HCT116 (cell line): ENCODE data around the gene GGCT. TPM values are rescaled to one million over a fixed set of nuclear protein-coding genes. Genes with fewer than 3 reads are reported as not detected.

Experiments used
- ATAC-seq: fragments of 200-7000 bp; cut with Tn5 transposase; 2 replicates; pipeline ENCODE4 v1.9.1; 2020; ENCODE audit warnings: mild to moderate bottlenecking, moderate library complexity
- BruUV-seq: library from RNA; stranded (reverse); fragments of 400-500 nt; replicated peaks from 2 replicates; lab custom pipeline; 2021; lab: Mats Ljungman, UMichigan
- CTCF ChIA-PET: fragments of 300-600 bp; sonication (Branson Sonifier 250); formaldehyde crosslinking; loops from one replicate; lab custom pipeline; 2021; ENCODE audit warnings: antibody characterized with exemption; lab: Charles Lee
- POLR2A ChIA-PET: fragments of 300-600, 350-600 bp; sonication (Branson Sonifier 250); formaldehyde crosslinking; loops from one replicate; lab custom pipeline; 2021; ENCODE audit warnings: antibody characterized with exemption; lab: Charles Lee
- RAD21 ChIA-PET, 2 experiments: fragments of 300-600 bp; sonication (Branson Sonifier 250); formaldehyde crosslinking; loops; one replicate each; lab custom pipeline; 2023; ENCODE audit warnings: low total read pairs in 2 of 2; ENCODE audit not compliant: uncharacterized antibody in 2 of 2, unreplicated experiment in 2 of 2, low non-redundant PET in 1 of 2; lab: Charles Lee
- DNase-seq: peaks from one replicate; pipeline ENCODE4 v3.0.0-alpha.2; 2010; ENCODE audit warnings: low read depth, low spot score
- H2AFZ ChIP-seq: fragments of 200-600 bp; shearing (Covaris generic), sonication (generic); 2 replicates; pipeline ENCODE4 v1.6.1; 2017; ENCODE audit warnings: low read depth, mixed run types, mixed read lengths, antibody characterized with exemption, low read length; ENCODE audit not compliant: poor library complexity, severe bottlenecking
- H3K27ac ChIP-seq: 2 replicates; pipeline ENCODE4 v1.5.1; 2012; ENCODE audit warnings: low read depth, low read length
- H3K27me3 ChIP-seq: fragments of 200-600 bp; sonication (generic); 2 replicates; pipeline ENCODE4 v1.6.1; 2016; ENCODE audit warnings: mixed run types, low read length, mixed read lengths; ENCODE audit not compliant: insufficient read depth
- H3K36me3 ChIP-seq, 2 experiments: fragments of 200-500 bp in 1 of 2; fragments of 200-600 bp in 1 of 2; sonication (Bioruptor generic) in 1 of 2; sonication (generic) in 1 of 2; 2 replicates each; pipeline versions ENCODE4 v1.5.1 to v1.6.1; 2014 to 2016; ENCODE audit warnings: low read length in 2 of 2, inconsistent platforms in 1 of 2, mixed read lengths in 1 of 2, mixed run types in 1 of 2; ENCODE audit not compliant: insufficient read depth in 2 of 2, control insufficient read depth in 1 of 2
- H3K4me1 ChIP-seq, 2 experiments: fragments of 200-600 bp in 1 of 2; sonication (generic) in 1 of 2; 2 replicates each; pipeline versions ENCODE4 v1.5.1 to v1.6.1; 2012 to 2017; ENCODE audit warnings: low read length in 2 of 2, inconsistent platforms in 1 of 2, mild to moderate bottlenecking in 1 of 2, mixed read lengths in 1 of 2, mixed run types in 1 of 2, moderate library complexity in 1 of 2; ENCODE audit not compliant: insufficient read depth in 2 of 2, control insufficient read depth in 1 of 2
- H3K4me2 ChIP-seq: fragments of 200-600 bp; sonication (generic); 2 replicates; pipeline ENCODE4 v1.6.1; 2017; ENCODE audit warnings: mixed run types, low read length, mixed read lengths
- H3K4me3 ChIP-seq, 2 experiments: fragments of 200-600 bp in 1 of 2; sonication (generic) in 1 of 2; replicated peaks in 1 of 2; 2 replicates each; pipeline ENCODE4 v1.5.1; 2011 to 2016; ENCODE audit warnings: low read length in 2 of 2, control low read depth in 1 of 2, low read depth in 1 of 2, mild to moderate bottlenecking in 1 of 2, mixed read lengths in 1 of 2, mixed run types in 1 of 2
- H3K79me2 ChIP-seq: fragments of 200-600 bp; sonication (generic); 2 replicates; pipeline ENCODE4 v1.6.1; 2017; ENCODE audit warnings: mild to moderate bottlenecking, mixed run types, low read length, moderate library complexity, mixed read lengths; ENCODE audit not compliant: insufficient read depth
- H3K9ac ChIP-seq: fragments of 200-600 bp; sonication (generic); 2 replicates; pipeline ENCODE4 v1.6.1; 2016; ENCODE audit warnings: low read length, mixed read lengths
- H3K9me2 ChIP-seq: fragments of 200-600 bp; sonication (generic), shearing (Covaris generic); 2 replicates; pipeline ENCODE4 v1.6.1; 2017; ENCODE audit warnings: mixed run types, mild to moderate bottlenecking, moderate library complexity; ENCODE audit not compliant: insufficient read depth
- H3K9me3 ChIP-seq, 2 experiments: fragments of 200-500 bp in 1 of 2; fragments of 200-600 bp in 1 of 2; sonication (Bioruptor generic) in 1 of 2; sonication (generic) in 1 of 2; 2 replicates each; pipeline ENCODE4 v1.6.1; 2014 to 2017; ENCODE audit warnings: low read length in 2 of 2, mixed read lengths in 2 of 2, inconsistent platforms in 1 of 2, low read depth in 1 of 2, mild to moderate bottlenecking in 1 of 2, mixed run types in 1 of 2, moderate library complexity in 1 of 2; ENCODE audit not compliant: control insufficient read depth in 1 of 2, insufficient read depth in 1 of 2
- H4K20me1 ChIP-seq: fragments of 200-600 bp; sonication (generic), shearing (Covaris generic); 2 replicates; pipeline ENCODE4 v1.6.1; 2017; ENCODE audit warnings: mixed run types, mild to moderate bottlenecking, moderate library complexity; ENCODE audit not compliant: insufficient read depth
- CBX3 ChIP-seq: IDR thresholded peaks from 2 replicates; pipeline ENCODE4 v1.6.1; 2012; ENCODE audit warnings: low read depth
- EZH2 ChIP-seq: fragments of 200-600 bp; sonication (generic); IDR thresholded peaks from 2 replicates; pipeline ENCODE4 v1.6.1; 2017; ENCODE audit warnings: antibody characterized with exemption, mixed run types
- FOSL1 ChIP-seq: IDR thresholded peaks from 2 replicates; pipeline ENCODE4 v1.6.1; 2012; ENCODE audit warnings: low read depth
- REST ChIP-seq: IDR thresholded peaks from 2 replicates; pipeline ENCODE4 v1.6.1; 2012; ENCODE audit warnings: low read depth
- ZFX ChIP-seq: fragments of 450-650 bp; IDR thresholded peaks from 2 replicates; pipeline ENCODE4 v1.6.1; 2017
- ZNF274 ChIP-seq: fragments of 200-500 bp; sonication (Bioruptor generic); IDR thresholded peaks from 2 replicates; pipeline ENCODE4 v1.6.1; 2014; ENCODE audit warnings: mild to moderate bottlenecking, low read depth, low read length, inconsistent platforms
- intact Hi-C: fragments of 100-400 bp; cut with micrococcal nuclease; formaldehyde crosslinking; loops from 2 replicates; pipeline ENCODE4 v1.10.0; 2022
- total RNA-seq: library from RNA; stranded (reverse); gene quantifications from one replicate; pipeline ENCODE4 v1.2.1, GENCODE V29; 2021; ENCODE audit not compliant: unreplicated experiment
- TF ChIP-seq, protein P1 (sequence below): IDR thresholded peaks from 2 replicates; pipeline ENCODE4 v1.6.1; 2012

Gene GGCT
- total RNA-seq, 1 experiment from 2014 or later = 60.6 TPM

DNA sequence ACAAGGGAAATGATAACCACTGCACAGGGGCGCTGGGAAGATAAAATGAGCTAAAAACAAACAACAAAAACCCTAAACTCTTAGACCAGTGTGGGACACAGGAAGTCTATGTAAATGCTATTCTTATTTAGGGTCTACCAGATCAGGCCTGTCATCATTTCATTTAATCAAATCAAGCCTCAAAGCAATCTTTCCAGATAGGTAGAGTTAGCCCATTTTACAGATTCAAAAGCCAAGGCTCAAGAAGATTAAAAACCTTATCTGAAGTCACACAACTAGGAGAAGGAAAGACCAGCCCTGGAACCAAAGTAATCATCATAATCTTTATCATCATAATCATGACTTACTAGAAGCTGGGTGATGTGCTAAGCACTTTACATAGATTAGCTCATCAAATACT is 30.7 kb downstream of the GGCT start:
- RAD21 ChIA-PET = no interaction called here
- Histone ChIP-seq H4K20me1 (no peaks in the 10 kb centered on the region), H3K27ac (no peak overlapping the region), H3K36me3 (no peaks in the 10 kb centered on the region; a peak in 1 of 4 replicates), H3K79me2 (peaks cover 32% of the 10 kb centered on the region; the same call in 1 of the 2 replicates), H3K4me1 (peaks cover 0 to 20% of the 10 kb centered on the region in 2 experiments; a peak in 3 of 4 replicates), H2AFZ (no peak overlapping the region), H3K27me3 (no peaks in the 10 kb centered on the region), H3K4me3 (no peak overlapping the region), H3K9ac (no peak overlapping the region), H3K4me2 (no peak overlapping the region), H3K9me3 (no peaks in the 10 kb centered on the region), H3K9me2 (no peaks in the 10 kb centered on the region)
- POLR2A ChIA-PET = no interaction called here
- no peak for DNase-seq
- CTCF ChIA-PET = no interaction called here
- intact Hi-C loops = no loop called here
- no TSS peak for BruUV-seq
- no peak for ATAC-seq
- TF ChIP-seq FOSL1 (no peak), REST (no peak), ZFX (no peak), ZNF274 (no peak), CBX3 (no peak), EZH2 (no peak)
- TF ChIP-seq, protein P1, sequence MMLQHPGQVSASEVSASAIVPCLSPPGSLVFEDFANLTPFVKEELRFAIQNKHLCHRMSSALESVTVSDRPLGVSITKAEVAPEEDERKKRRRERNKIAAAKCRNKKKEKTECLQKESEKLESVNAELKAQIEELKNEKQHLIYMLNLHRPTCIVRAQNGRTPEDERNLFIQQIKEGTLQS = no peak
